H9 (cell line): ENCODE data around the gene PCDHA11. TPM values are rescaled to one million over a fixed set of nuclear protein-coding genes. Genes with fewer than 3 reads are reported as not detected.

ENCODE experiments used
- DNase-seq: peaks from one replicate; pipeline ENCODE4 v3.0.0-alpha.2; 2017
- H2AFZ ChIP-seq: one replicate; pipeline ENCODE4 v1.6.1; 2013; ENCODE audit warnings: mild to moderate bottlenecking, low read length, control low read depth, moderate library complexity
- H2AK5ac ChIP-seq: 2 replicates; pipeline ENCODE4 v1.6.1; 2013; ENCODE audit warnings: low read length, control low read depth, mixed read lengths; ENCODE audit not compliant: insufficient read length
- H2BK120ac ChIP-seq: one replicate; pipeline ENCODE4 v1.6.1; 2013; ENCODE audit warnings: low read depth, mild to moderate bottlenecking, low read length, control low read depth, inconsistent platforms; ENCODE audit not compliant: poor library complexity, severe bottlenecking
- H2BK12ac ChIP-seq: 2 replicates; pipeline ENCODE4 v1.6.1; 2013; ENCODE audit warnings: low read length, control low read depth, mixed read lengths, low read depth; ENCODE audit not compliant: insufficient read length
- H2BK15ac ChIP-seq: 2 replicates; pipeline ENCODE4 v1.6.1; 2013; ENCODE audit warnings: low read depth, low read length, control low read depth
- H2BK20ac ChIP-seq: one replicate; pipeline ENCODE4 v1.6.1; 2013; ENCODE audit warnings: low read depth, mild to moderate bottlenecking, low read length, control low read depth, inconsistent platforms; ENCODE audit not compliant: poor library complexity, severe bottlenecking
- H2BK5ac ChIP-seq: 2 replicates; pipeline ENCODE4 v1.6.1; 2013; ENCODE audit warnings: low read length, control low read depth, mixed read lengths; ENCODE audit not compliant: insufficient read length
- H3K14ac ChIP-seq: 2 replicates; pipeline ENCODE4 v1.6.1; 2013; ENCODE audit warnings: low read length, control low read depth; ENCODE audit not compliant: insufficient read depth
- H3K18ac ChIP-seq: 2 replicates; pipeline ENCODE4 v1.6.1; 2013; ENCODE audit warnings: low read depth, mild to moderate bottlenecking, mixed read lengths, low read length, control low read depth; ENCODE audit not compliant: insufficient read length
- H3K23ac ChIP-seq: 2 replicates; pipeline ENCODE4 v1.6.1; 2013; ENCODE audit warnings: low read length, control low read depth, mixed read lengths, low read depth; ENCODE audit not compliant: insufficient read length
- H3K23me2 ChIP-seq: 2 replicates; pipeline ENCODE4 v1.6.1; 2013; ENCODE audit warnings: low read depth, mild to moderate bottlenecking, mixed read lengths, low read length, control low read depth; ENCODE audit not compliant: insufficient read length, poor library complexity, severe bottlenecking
- H3K27ac ChIP-seq: 2 replicates; pipeline ENCODE4 v1.5.1; 2013; ENCODE audit warnings: low read length, control low read depth, mixed read lengths, low read depth; ENCODE audit not compliant: insufficient read length
- H3K27me3 ChIP-seq: 2 replicates; pipeline ENCODE4 v1.6.1; 2013; ENCODE audit warnings: low read length, control low read depth, inconsistent platforms; ENCODE audit not compliant: insufficient read depth
- H3K4ac ChIP-seq: 2 replicates; pipeline ENCODE4 v1.6.1; 2013; ENCODE audit warnings: low read depth, mild to moderate bottlenecking, control low read depth, inconsistent platforms, low read length, moderate library complexity
- H3K4me1 ChIP-seq: 2 replicates; pipeline ENCODE4 v1.6.1; 2013; ENCODE audit warnings: low read length, control low read depth, inconsistent platforms; ENCODE audit not compliant: insufficient read depth
- H3K4me2 ChIP-seq: 2 replicates; pipeline ENCODE4 v1.6.1; 2013; ENCODE audit warnings: low read length, control low read depth, mixed read lengths; ENCODE audit not compliant: insufficient read length, insufficient read depth
- H3K56ac ChIP-seq: 2 replicates; pipeline ENCODE4 v1.6.1; 2013; ENCODE audit warnings: low read depth, mild to moderate bottlenecking, mixed read lengths, low read length, control low read depth; ENCODE audit not compliant: insufficient read length
- H3K79me1 ChIP-seq: 2 replicates; pipeline ENCODE4 v1.6.1; 2013; ENCODE audit warnings: low read depth, mild to moderate bottlenecking, moderate library complexity, low read length, control low read depth, inconsistent platforms; ENCODE audit not compliant: insufficient read depth, poor library complexity, severe bottlenecking
- H3K79me2 ChIP-seq: 2 replicates; pipeline ENCODE4 v1.6.1; 2013; ENCODE audit warnings: low read length, control low read depth, inconsistent platforms; ENCODE audit not compliant: insufficient read depth
- H3K9ac ChIP-seq: 2 replicates; pipeline ENCODE4 v1.6.1; 2013; ENCODE audit warnings: low read length, control low read depth, mixed read lengths; ENCODE audit not compliant: insufficient read length; ENCODE audit errors: extremely low read depth
- H3K9me3 ChIP-seq: one replicate; pipeline ENCODE4 v1.6.1; 2013; ENCODE audit warnings: low read depth, low read length, inconsistent platforms; ENCODE audit not compliant: control insufficient read depth
- H3T11ph ChIP-seq: one replicate; pipeline ENCODE4 v1.6.1; 2013; ENCODE audit warnings: mild to moderate bottlenecking, low read length, control low read depth, inconsistent platforms
- H4K20me1 ChIP-seq: one replicate; pipeline ENCODE4 v1.6.1; 2013; ENCODE audit not compliant: control insufficient read depth, insufficient read length, insufficient read depth
- H4K5ac ChIP-seq: 2 replicates; pipeline ENCODE4 v1.6.1; 2013; ENCODE audit warnings: low read depth, mild to moderate bottlenecking, mixed read lengths, low read length, control low read depth; ENCODE audit not compliant: insufficient read length
- H4K8ac ChIP-seq: replicated peaks from 2 replicates; pipeline ENCODE4 v1.6.1; 2013; ENCODE audit warnings: low read length, control low read depth, mixed read lengths, low read depth; ENCODE audit not compliant: insufficient read length
- H4K91ac ChIP-seq: 2 replicates; pipeline ENCODE4 v1.6.1; 2013; ENCODE audit warnings: low read depth, mild to moderate bottlenecking, moderate library complexity, mixed read lengths, low read length, control low read depth; ENCODE audit not compliant: insufficient read length
- H3K27ac Mint-ChIP-seq, 3 experiments: 2 replicates in 2 of 3; 3 replicates in 1 of 3; pipeline ENCODE4 v1.8.0; 2020 to 2021; ENCODE audit warnings: mixed read lengths in 3 of 3, mild to moderate bottlenecking in 1 of 3, moderate library complexity in 1 of 3
- H3K27me3 Mint-ChIP-seq: 2 replicates; pipeline ENCODE4 v1.8.0; 2021; ENCODE audit warnings: low read depth, mild to moderate bottlenecking, moderate library complexity, mixed read lengths
- H3K36me3 Mint-ChIP-seq, 3 experiments: 2 replicates in 2 of 3; 3 replicates in 1 of 3; pipeline ENCODE4 v1.8.0; 2020 to 2021; ENCODE audit warnings: low read depth in 3 of 3, mixed read lengths in 3 of 3; ENCODE audit not compliant: insufficient read depth in 1 of 3
- H3K4me1 Mint-ChIP-seq, 2 experiments: 2 replicates each; pipeline ENCODE4 v1.8.0; 2020; ENCODE audit warnings: mixed read lengths in 2 of 2
- H3K4me3 Mint-ChIP-seq, 2 experiments: 2 replicates in 1 of 2; 3 replicates in 1 of 2; pipeline ENCODE4 v1.8.0; 2020 to 2021; ENCODE audit warnings: mild to moderate bottlenecking in 2 of 2, mixed read lengths in 2 of 2, moderate library complexity in 1 of 2
- H3K9me3 Mint-ChIP-seq, 2 experiments: 2 replicates in 1 of 2; 3 replicates in 1 of 2; pipeline ENCODE4 v1.8.0; 2020; ENCODE audit warnings: mild to moderate bottlenecking in 2 of 2, mixed read lengths in 2 of 2, moderate library complexity in 1 of 2
- CTCF ChIP-seq: fragments of 200-600 bp; sonication (generic); conservative IDR thresholded peaks from 3 replicates; pipeline ENCODE4 v1.8.0; 2021; ENCODE audit warnings: antibody characterized with exemption, mild to moderate bottlenecking
- WGBS: extraction: QIAGEN DNeasy Blood & Tissue Kit; methylation state at CpG from one replicate; pipeline ENCODE4 v1.1.7; 2013; ENCODE audit warnings: missing lambda C conversion rate, low lambda C conversion rate, mixed read lengths; ENCODE audit not compliant: insufficient read length; ENCODE audit errors: extremely low coverage; 5-methylcytosine and 5-hydroxymethylcytosine counted together
- total RNA-seq: library from RNA; stranded (reverse); gene quantifications from 2 replicates; pipeline ENCODE4 v1.2.1, GENCODE V29; 2021

Gene PCDHA11
- total RNA-seq, 1 experiment from 2014 or later = 6.3 TPM

- Histone ChIP-seq H4K20me1 (no peaks in the 10 kb centered on the region), H3K79me1 (no peaks in the 10 kb centered on the region), H2BK20ac (no peak overlapping the region), H2BK120ac (no peak overlapping the region), H2BK12ac (no peak overlapping the region), H3K27ac (no peak overlapping the region), H2BK5ac (no peak overlapping the region), H3K4me2 (no peak overlapping the region), H4K8ac (no peak overlapping the region), H3K23ac (no peak overlapping the region), H3K4ac (no peak overlapping the region), H3T11ph (no peak overlapping the region), H2AFZ (no peak overlapping the region), H3K56ac (no peak overlapping the region), H3K18ac (no peak overlapping the region), H3K14ac (no peak overlapping the region), H4K5ac (no peak overlapping the region), H3K27me3 (no peaks in the 10 kb centered on the region), H3K4me1 (no peaks in the 10 kb centered on the region), H2AK5ac (no peak overlapping the region), H3K23me2 (no peaks in the 10 kb centered on the region), H3K9ac (no peak overlapping the region), H4K91ac (no peak overlapping the region), H3K79me2 (no peaks in the 10 kb centered on the region), H2BK15ac (no peak overlapping the region), H3K9me3 (no peaks in the 10 kb centered on the region)
- no peak for DNase-seq
- H3K4me3 Mint-ChIP-seq = no peak overlapping the region
- H3K36me3 Mint-ChIP-seq = peaks cover 14 to 31% (median 15%) of the 10 kb centered on the region in 3 experiments
- H3K4me1 Mint-ChIP-seq = peaks cover 0 to 4% of the 10 kb centered on the region in 2 experiments; a peak in 1 of 4 replicates
- H3K9me3 Mint-ChIP-seq = peaks cover 20 to 23% of the 10 kb centered on the region in 2 experiments
- no peak overlapping the region for H3K27ac Mint-ChIP-seq
- no peak for TF ChIP-seq CTCF
- no peaks in the 10 kb centered on the region for H3K27me3 Mint-ChIP-seq
- WGBS = no CpG with 5 or more reads among the region's 103 CpGs
These were observed 32.9 kb upstream of the PCDHA11 start for GRCh38 chr5:140835622-140836510.
